ENCODE measurements around the gene SORCS2. TPM values are rescaled to one million over a fixed set of nuclear protein-coding genes. Genes with fewer than 3 reads are reported as not detected.

The SORCS2 gene
- total and polyA plus RNA-seq, 2 of the 13 experiments (the other 11 are each of a cell fraction or from before 2014, with no cell fraction given) = 0.82 to 1.0 TPM

DNA sequence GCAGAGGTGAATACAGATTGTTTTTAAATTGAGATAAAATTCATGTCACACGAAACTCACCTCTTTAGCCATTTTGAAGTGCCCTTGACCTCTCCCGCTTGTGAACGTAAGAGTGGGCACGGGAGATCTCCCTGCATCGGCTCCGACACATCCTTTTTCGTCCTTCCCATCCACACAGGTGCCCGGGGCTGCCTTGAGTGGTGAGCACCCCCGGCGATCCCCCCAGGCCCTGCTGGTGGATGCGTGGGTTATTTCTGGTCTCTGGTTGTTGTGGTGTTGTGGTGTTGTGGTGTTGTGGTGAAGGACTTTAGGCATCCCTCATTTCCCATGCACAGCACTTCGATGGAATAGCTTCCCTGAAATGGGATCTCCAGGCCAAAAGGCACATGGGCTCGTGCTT is 196.3 kb downstream of the SORCS2 start (continued):
- TF ChIP-seq CSRNP1 (CRISPR knock-in tag; IDR thresholded peaks at IDR 0.05) (no peak), ESRRA (CRISPR knock-in tag; IDR thresholded peaks at IDR 0.05; ENCODE audit: low read depth) (no peak)

GRCh38 chr4:7389101-7389701 is 196.9 kb downstream of the SORCS2 start:
- Histone ChIP-seq H2AFZ (ENCODE audit: low read length) (no peak overlapping the region), H3K79me2 (ENCODE audit: insufficient read depth, low read length) (no peaks in the 10 kb centered on the region), H3K36me3 (replicated peaks in 1 of 2; ENCODE audit: control insufficient read depth in 1 of 2, insufficient read depth in 2 of 2, low read length in 2 of 2) (no peaks in the 10 kb centered on the region), H3K27ac (ENCODE audit: extremely low read length, insufficient read depth, low read length) (no peak overlapping the region), H4K20me1 (ENCODE audit: insufficient read depth, low read length) (no peaks in the 10 kb centered on the region), H3K9me3 (ENCODE audit: low read length) (no peaks in the 10 kb centered on the region), H3K4me2 (ENCODE audit: low read depth, low read length) (no peak overlapping the region), H3K4me1 (ENCODE audit: insufficient read depth, low read length) (no peaks in the 10 kb centered on the region), H3K27me3 (ENCODE audit: control insufficient read depth in 1 of 2, insufficient read depth in 2 of 2, low read length in 2 of 2) (peaks cover 2 to 48% of the 10 kb centered on the region in 2 experiments; a peak in 4 of 5 replicates), H3K4me3 (replicated peaks in 1 of 3; ENCODE audit: insufficient read depth in 1 of 3, low read depth in 2 of 3, low read length in 3 of 3) (no peak overlapping the region), H3K9ac (ENCODE audit: insufficient read depth, low read depth, low read length) (no peak overlapping the region)
- CTCF ChIA-PET (ENCODE audit: low intra/inter-chr PET ratio, low total read pairs) = no interaction called here
- intact Hi-C loops (cut with micrococcal nuclease; ENCODE audit: unreplicated experiment) = no loop called here
- POLR2A ChIA-PET = no interaction called here
- no TSS peak for BruUV-seq (replicated peaks)
- TF ChIP-seq ZFP41 (CRISPR knock-in tag; IDR thresholded peaks at IDR 0.05; ENCODE audit: borderline replicate concordance) = no peak
- TF ChIP-seq, protein P1, sequence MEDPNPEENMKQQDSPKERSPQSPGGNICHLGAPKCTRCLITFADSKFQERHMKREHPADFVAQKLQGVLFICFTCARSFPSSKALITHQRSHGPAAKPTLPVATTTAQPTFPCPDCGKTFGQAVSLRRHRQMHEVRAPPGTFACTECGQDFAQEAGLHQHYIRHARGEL (CRISPR knock-in tag; IDR thresholded peaks at IDR 0.05) = no peak
- TF ChIP-seq ZNF30 (CRISPR knock-in tag; IDR thresholded peaks at IDR 0.05) = no peak
- no peak for TF ChIP-seq AHR (CRISPR knock-in tag; IDR thresholded peaks at IDR 0.05)
- no peak for TF ChIP-seq SPEN (CRISPR knock-in tag; IDR thresholded peaks at IDR 0.05; ENCODE audit: low read depth)
- no peak for TF ChIP-seq TBL1XR1 (IDR thresholded peaks at IDR 0.05; ENCODE audit: borderline replicate concordance, low read length, partially characterized antibody)
- no peak for TF ChIP-seq AKNA (CRISPR knock-in tag; IDR thresholded peaks at IDR 0.05; ENCODE audit: borderline replicate concordance)
- TF ChIP-seq PRPF4 (IDR thresholded peaks at IDR 0.05; ENCODE audit: low read depth, low read length, poor library complexity, severe bottlenecking) = no peak
- TF ChIP-seq ZNF160 (CRISPR knock-in tag; IDR thresholded peaks at IDR 0.05) = no peak
- TF ChIP-seq ZNF20 (CRISPR knock-in tag; IDR thresholded peaks at IDR 0.05) = no peak
- TF ChIP-seq NFE2L1 (CRISPR knock-in tag; IDR thresholded peaks at IDR 0.05; ENCODE audit: borderline replicate concordance) = no peak
- no peak for TF ChIP-seq ZMYM2 (CRISPR knock-in tag; IDR thresholded peaks at IDR 0.05)
- in situ Hi-C loops (cut with HindIII; ENCODE audit: extremely low pct_ligation_motif_present, low pct_unique_long_range_greater_than_20kb) = no loop called here
- DNase-seq (ENCODE audit: low spot score) (no peak), FAIRE-seq (no peak), ATAC-seq (no peak)
- 19% methylated on average over 7 of the region's 15 CpGs for WGBS (ENCODE audit: low lambda C conversion rate)
